Gastroesophageal sphincter (tissue), 4 donors: ENCODE results near the gene LHB. TPM values are rescaled to one million over a fixed set of nuclear protein-coding genes. Genes with fewer than 3 reads are reported as not detected.
"Not testable (repeated sequence)": the region's sequence is repeated elsewhere in the genome, so short reads cannot be mapped to it uniquely, and the experiment has no call there.

Experiments used
- ATAC-seq: fragments of 150-250 bp; one replicate; pipeline ENCODE4 v1.9.1; 2016; ENCODE audit warnings: mild to moderate bottlenecking, moderate library complexity
- H3K27ac ChIP-seq, 4 donors: fragments of 200-600 bp; sonication (generic) in 3 of 4; 1 replicate in 3 of 4; 2 replicates in 1 of 4; pipeline ENCODE4 v1.5.1; 2016 to 2019
- H3K27me3 ChIP-seq: fragments of 200-600 bp; sonication (generic); one replicate; pipeline ENCODE4 v1.5.1; 2019
- H3K36me3 ChIP-seq, 2 donors: fragments of 200-600 bp; sonication (generic); one replicate each; pipeline ENCODE4 v1.5.1; 2019; ENCODE audit warnings: control low read depth in 1 of 2
- H3K4me1 ChIP-seq, 3 donors: fragments of 200-600 bp; sonication (generic); 1 replicate in 2 of 3; 2 replicates in 1 of 3; pipeline ENCODE4 v1.5.1; 2016 to 2019; ENCODE audit warnings: control low read depth in 2 of 3
- H3K4me3 ChIP-seq, 2 donors: fragments of 200-600 bp; sonication (generic); one replicate each; pipeline ENCODE4 v1.5.1; 2019; ENCODE audit warnings: mild to moderate bottlenecking in 1 of 2, moderate library complexity in 1 of 2
- H3K9me3 ChIP-seq, 3 donors: fragments of 200-600 bp; sonication (generic); one replicate each; pipeline ENCODE4 v1.5.1; 2017 to 2019; ENCODE audit warnings: control low read depth in 2 of 3
- CTCF ChIP-seq, 4 experiments: fragments of 200-600 bp in 2 of 4; fragments of 450-650 bp in 2 of 4; sonication (generic) in 1 of 4; IDR thresholded peaks; one replicate each; pipeline ENCODE4 v1.5.1; 2017 to 2019; ENCODE audit warnings: antibody characterized with exemption in 4 of 4, mild to moderate bottlenecking in 2 of 4, moderate library complexity in 2 of 4
- EP300 ChIP-seq: sonication (generic); formaldehyde crosslinking; IDR thresholded peaks from one replicate; pipeline ENCODE4 v1.6.1; 2017; ENCODE audit warnings: antibody characterized with exemption, mild to moderate bottlenecking
- POLR2A ChIP-seq, 2 donors: fragments of 450-650 bp; IDR thresholded peaks; one replicate each; pipeline ENCODE4 v1.6.1; 2017; ENCODE audit warnings: antibody characterized with exemption in 2 of 2, mild to moderate bottlenecking in 2 of 2, moderate library complexity in 1 of 2
- POLR2AphosphoS5 ChIP-seq: sonication (generic); formaldehyde crosslinking; IDR thresholded peaks from one replicate; pipeline ENCODE4 v1.6.1; 2017; ENCODE audit warnings: antibody characterized with exemption
- WGBS, 2 donors: methylation state at CpG; one replicate each; pipeline ENCODE4 v1.1.5; 2018; ENCODE audit warnings: low coverage in 1 of 2; 5-methylcytosine and 5-hydroxymethylcytosine counted together
- total RNA-seq, 4 donors: library from RNA; depleted of rRNA; stranded (reverse); fragments of >200 nt; gene quantifications; one replicate each; pipeline ENCODE4 v1.1.0, GENCODE V29; 2016

Gene LHB
- total RNA-seq, 4 donors from 2014 or later, result not detected

GRCh38 chr19:49036815-49037214, 19.9 kb upstream of the LHB start, which contains the start of gene CGB1:
Gene CGB1 (minus strand): TSS chr19:49036895. CDS start chr19:49036711, 184 bp downstream.
- not testable (repeated sequence) for H3K27ac ChIP-seq, H3K36me3 ChIP-seq, H3K4me3 ChIP-seq, H3K4me1 ChIP-seq, H3K9me3 ChIP-seq, ATAC-seq
- 38 to 73% methylated on average over 7 to 8 of the region's 18 CpGs for WGBS, 2 donors
- peaks cover 15% of the 10 kb centered on the region for H3K27me3 ChIP-seq

GRCh38 chr19:49031642-49032301, 14.9 kb upstream of the LHB start, which contains the start of gene CGB2:
Gene CGB2 (plus strand): TSS chr19:49031890. CDS start chr19:49032096, 206 bp downstream.
- peaks cover 19% of the 10 kb centered on the region for H3K27me3 ChIP-seq
- H3K4me1 ChIP-seq, H3K36me3 ChIP-seq, ATAC-seq, H3K9me3 ChIP-seq, H3K27ac ChIP-seq, H3K4me3 ChIP-seq: not testable (repeated sequence)
- WGBS, 2 donors, result 5 to 26% methylated on average over 8 to 13 of the region's 28 CpGs
- TF ChIP-seq CTCF (IDR thresholded peaks at IDR 0.05), result peak in 2 of 4 experiments; percentile 18 to 20

GRCh38 chr19:49030323-49030722, 13.4 kb upstream of the LHB start:
- not testable (repeated sequence) for H3K4me3 ChIP-seq, H3K4me1 ChIP-seq, ATAC-seq, H3K27ac ChIP-seq, H3K9me3 ChIP-seq, H3K36me3 ChIP-seq
- H3K27me3 ChIP-seq, result peaks cover 19% of the 10 kb centered on the region
- 80 to 94% methylated on average over 1 to 4 of the region's 8 CpGs for WGBS, 2 donors

GRCh38 chr19:49029749-49030148, 12.9 kb upstream of the LHB start:
- not testable (repeated sequence) for H3K4me3 ChIP-seq, ATAC-seq, H3K27ac ChIP-seq, H3K36me3 ChIP-seq, H3K9me3 ChIP-seq, H3K4me1 ChIP-seq
- 83% methylated on average over 2 of the region's 14 CpGs; no CpG with 5 or more reads in 1 of the 2 donors for WGBS, 2 donors
- peaks cover 15% of the 10 kb centered on the region for H3K27me3 ChIP-seq

- not testable (repeated sequence) for H3K27ac ChIP-seq, H3K36me3 ChIP-seq, H3K27me3 ChIP-seq, H3K9me3 ChIP-seq, H3K4me3 ChIP-seq, H3K4me1 ChIP-seq, ATAC-seq
- WGBS, 2 donors, result 66% methylated on average over 3 of the region's 9 CpGs; no CpG with 5 or more reads in 1 of the 2 donors
Measured at GRCh38 chr19:49028686-49029085, 11.8 kb upstream of the LHB start.

GRCh38 chr19:49025599-49025998, 8.7 kb upstream of the LHB start:
- H3K9me3 ChIP-seq, H3K36me3 ChIP-seq, ATAC-seq, H3K4me1 ChIP-seq, H3K27ac ChIP-seq, H3K4me3 ChIP-seq: not testable (repeated sequence)
- peaks cover 15% of the 10 kb centered on the region for H3K27me3 ChIP-seq
- WGBS, 2 donors, result no CpG with 5 or more reads among the region's 23 CpGs

GRCh38 chr19:49025088-49025487, 8.2 kb upstream of the LHB start:
- not testable (repeated sequence) for H3K4me1 ChIP-seq, ATAC-seq, H3K36me3 ChIP-seq, H3K9me3 ChIP-seq, H3K27ac ChIP-seq, H3K4me3 ChIP-seq
- H3K27me3 ChIP-seq, result peaks cover 20% of the 10 kb centered on the region
- WGBS, 2 donors, result no CpG with 5 or more reads among the region's 6 CpGs

- WGBS, 2 donors, result no CpG with 5 or more reads among the region's 15 CpGs
- ATAC-seq, H3K27ac ChIP-seq: not testable (repeated sequence)
Measured at GRCh38 chr19:49024233-49024632, 7.3 kb upstream of the LHB start, which contains the start of gene CGB3. Gene CGB3 (minus strand): TSS chr19:49024333. CDS start chr19:49023971, 362 bp downstream.

GRCh38 chr19:49022116-49022515, 5.2 kb upstream of the LHB start:
- H3K36me3 ChIP-seq, result no peaks in the 10 kb centered on the region
- peaks cover 50% of the 10 kb centered on the region for H3K27me3 ChIP-seq
- WGBS, 2 donors, result 90 to 92% methylated on average over 4 to 9 of the region's 9 CpGs
- H3K4me3 ChIP-seq, result no peak overlapping the region
- ATAC-seq, result no peak
- no peaks in the 10 kb centered on the region for H3K9me3 ChIP-seq
- TF ChIP-seq POLR2A (IDR thresholded peaks at IDR 0.05) (no peak), EP300 (no peak), POLR2AphosphoS5 (no peak), CTCF (IDR thresholded peaks at IDR 0.05) (no peak)
- H3K27ac ChIP-seq, result no peak overlapping the region
- peaks cover 0 to 27% (median 7%) of the 10 kb centered on the region in 3 donors for H3K4me1 ChIP-seq

More at GRCh38 chr19:49024233-49024632, 7.3 kb upstream of the LHB start, which contains the start of gene CGB3:
- H3K27me3 ChIP-seq, result peaks cover 29% of the 10 kb centered on the region
- H3K36me3 ChIP-seq, H3K4me1 ChIP-seq, H3K4me3 ChIP-seq, H3K9me3 ChIP-seq: not testable (repeated sequence)
